ENCODE data around the gene ULK2. TPM values are rescaled to one million over a fixed set of nuclear protein-coding genes. Genes with fewer than 3 reads are reported as not detected.
"Not testable (repeated sequence)": the region's sequence is repeated elsewhere in the genome, so short reads cannot be mapped to it uniquely, and the experiment has no call there.

The ULK2 gene
- total RNA-seq, 2 donors from 2014 or later = 14.2 to 14.6 TPM

- intact Hi-C loops (cut with DNase I) = no loop called here
- no peak for ATAC-seq
- no peak for DNase-seq
These were observed 6.5 kb upstream of the ULK2 start for GRCh38 chr17:19874256-19874655.

DNA sequence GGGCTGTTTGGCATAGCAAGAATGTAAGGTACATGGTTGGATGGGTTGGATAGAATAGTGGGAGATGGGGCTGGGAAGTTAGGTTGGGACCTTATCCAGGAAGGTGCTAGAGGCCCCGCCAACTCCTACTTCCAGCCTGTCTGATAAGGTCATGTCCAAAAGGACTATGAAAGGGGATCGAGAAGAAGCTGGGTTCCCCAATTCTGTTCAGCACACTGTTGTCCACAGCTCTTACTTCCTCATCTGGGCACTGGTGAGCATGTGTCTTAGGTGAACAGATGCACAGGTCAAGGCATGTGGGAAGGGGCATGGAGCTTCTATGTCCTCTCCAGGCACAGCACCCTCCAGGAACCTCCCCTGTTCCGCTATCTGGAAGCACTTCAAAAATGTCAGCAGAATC is 5.6 kb upstream of the ULK2 start:
- intact Hi-C loops (cut with DNase I) = no loop called here
- ATAC-seq (no peak), DNase-seq (no peak)

- no peak for DNase-seq
- peak in 1 of 2 donors; percentile 32 for ATAC-seq
- intact Hi-C loops (cut with DNase I) = no loop called here
These were observed 301 bp upstream of the ULK2 start for GRCh38 chr17:19868079-19868395.

- DNase-seq (peak; percentile 75), ATAC-seq (peak; percentile 65 to 84)
- intact Hi-C loops (cut with DNase I) = no loop called here
These were observed 732 bp downstream of the ULK2 start for GRCh38 chr17:19867079-19867328.

GRCh38 chr17:19865021-19865420 is 2.7 kb downstream of the ULK2 start:
- DNase-seq (no peak), ATAC-seq (no peak)
- intact Hi-C loops (cut with DNase I) = no loop called here

GRCh38 chr17:19860647-19861177 is 7.0 kb downstream of the ULK2 start:
- intact Hi-C loops (cut with DNase I); DNase-seq; ATAC-seq: not testable (repeated sequence)

GRCh38 chr17:19857640-19858039 is 10.1 kb downstream of the ULK2 start:
- no peak for DNase-seq
- ATAC-seq = no peak
- intact Hi-C loops (cut with DNase I) = no loop called here

DNA sequence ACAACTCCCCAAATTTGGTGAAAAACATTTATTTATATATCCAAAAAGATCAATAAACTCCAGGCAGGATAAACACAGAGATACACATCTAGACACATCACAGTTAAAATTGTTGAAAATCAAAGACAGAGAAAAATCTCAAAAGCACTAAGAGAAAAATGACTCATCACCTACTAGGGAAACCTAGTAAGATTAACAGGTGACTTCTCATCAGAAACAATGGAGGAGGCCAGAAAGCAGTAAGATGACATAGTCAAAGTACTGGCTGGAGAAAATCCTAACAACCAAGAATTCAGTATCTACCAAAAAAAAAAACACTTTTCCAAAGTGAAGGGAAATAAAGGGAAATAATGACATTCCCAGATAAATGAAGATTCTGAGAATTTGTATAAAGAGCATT is 33.8 kb downstream of the ULK2 start:
- intact Hi-C loops (cut with DNase I) = no loop called here
- DNase-seq (no peak), ATAC-seq (no peak)

DNA sequence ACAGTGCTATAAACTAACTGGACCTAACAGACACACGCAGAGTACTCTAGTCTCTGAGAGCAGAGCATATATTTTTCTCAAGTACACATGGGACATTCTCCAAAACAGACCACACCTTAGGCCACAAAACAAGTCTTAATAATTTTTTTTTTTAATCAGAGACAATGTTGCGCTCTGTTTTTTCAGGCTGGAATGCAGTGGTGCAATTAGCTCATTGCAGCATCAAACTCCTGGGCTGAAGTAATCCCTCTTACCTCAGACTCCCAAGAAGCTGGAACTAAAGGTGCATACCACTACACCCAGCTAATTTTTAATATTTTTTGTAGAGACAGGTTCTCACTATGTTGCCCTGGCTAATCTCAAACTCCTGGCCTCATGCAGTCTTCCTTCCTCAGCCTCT is 37.7 kb downstream of the ULK2 start:
- ATAC-seq (no peak), DNase-seq (no peak)
- intact Hi-C loops (cut with DNase I) = no loop called here

GRCh38 chr17:19812407-19812806 is 55.3 kb downstream of the ULK2 start:
- no peak for DNase-seq
- intact Hi-C loops (cut with DNase I) = no loop called here
- no peak for ATAC-seq

- ATAC-seq (no peak), DNase-seq (no peak)
- intact Hi-C loops (cut with DNase I) = no loop called here
These were observed 62.7 kb downstream of the ULK2 start for GRCh38 chr17:19805006-19805405.

DNA sequence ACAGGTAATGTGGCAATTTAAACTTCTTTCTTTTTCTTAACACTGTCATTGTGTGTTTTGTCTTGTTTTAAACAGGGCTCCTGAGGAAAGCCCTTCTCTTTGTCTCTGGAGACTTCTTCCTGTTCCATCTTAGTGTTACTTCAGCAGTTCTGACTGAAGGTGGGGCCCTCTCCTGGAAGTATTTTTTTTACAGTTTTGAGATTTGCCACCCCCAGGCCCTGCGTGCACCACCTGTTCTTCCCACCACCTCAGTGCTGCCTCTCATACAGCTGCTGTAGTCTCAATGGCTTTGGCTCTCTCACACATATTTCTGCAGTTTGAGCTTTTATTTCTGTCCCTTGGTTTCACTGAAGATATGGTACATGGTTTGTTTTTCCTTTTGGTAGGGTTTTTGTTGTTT is 67.2 kb downstream of the ULK2 start:
- ATAC-seq = no peak
- no peak for DNase-seq
- intact Hi-C loops (cut with DNase I) = no loop called here

GRCh38 chr17:19799796-19800195 is 67.9 kb downstream of the ULK2 start:
- ATAC-seq (no peak), DNase-seq (no peak)
- intact Hi-C loops (cut with DNase I) = no loop called here

- intact Hi-C loops (cut with DNase I) = no loop called here
- DNase-seq = no peak
- ATAC-seq = no peak
These were observed 71.3 kb downstream of the ULK2 start for GRCh38 chr17:19796457-19796856.

GRCh38 chr17:19791918-19792550 is 75.7 kb downstream of the ULK2 start:
- intact Hi-C loops (cut with DNase I) = no loop called here
- DNase-seq (no peak), ATAC-seq (no peak)

DNA sequence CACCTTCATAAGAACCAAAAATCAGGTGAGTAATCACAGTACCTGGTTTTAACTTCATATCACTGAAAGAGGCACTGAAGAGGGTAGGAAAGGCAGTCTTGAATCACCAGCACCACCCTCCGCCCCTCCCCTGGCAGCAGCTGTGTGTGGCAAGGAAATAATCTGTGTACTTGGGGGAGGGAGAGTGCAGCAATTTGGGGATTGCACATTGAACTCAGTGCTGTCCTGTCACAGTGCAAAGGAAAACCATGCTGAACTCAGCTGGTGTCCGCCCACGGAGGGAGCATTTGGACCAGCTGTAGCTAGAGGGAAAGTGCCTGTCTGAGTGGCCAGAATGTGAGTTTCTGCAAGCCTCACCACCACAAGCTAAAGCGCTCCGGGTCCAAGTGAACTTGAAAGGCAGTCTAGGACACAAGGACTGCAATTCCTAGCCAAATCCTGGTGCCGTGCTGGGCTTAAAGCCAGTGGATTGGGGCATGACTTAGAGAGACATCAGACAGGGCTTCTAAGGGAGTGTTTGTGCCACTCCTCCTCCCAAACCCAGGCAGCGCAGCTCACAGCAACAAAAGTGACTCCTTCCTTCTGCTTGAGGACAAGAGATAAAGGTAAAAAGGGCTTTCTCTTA is 79.9 kb downstream of the ULK2 start:
- ATAC-seq = no peak
- intact Hi-C loops (cut with DNase I) = no loop called here

GRCh38 chr17:19785854-19786253 is 81.9 kb downstream of the ULK2 start:
- ATAC-seq (no peak), DNase-seq (no peak)
- intact Hi-C loops (cut with DNase I) = no loop called here

More for the DNA sequence above, 79.9 kb downstream of the ULK2 start:
- no peak for DNase-seq

GRCh38 chr17:19781488-19782458 is 86.0 kb downstream of the ULK2 start:
- ATAC-seq (no peak), DNase-seq (no peak)
- intact Hi-C loops (cut with DNase I) = no loop called here

GRCh38 chr17:19780846-19781245 is 86.9 kb downstream of the ULK2 start:
- no peak for DNase-seq
- intact Hi-C loops (cut with DNase I) = no loop called here
- ATAC-seq = no peak

- ATAC-seq (no peak), DNase-seq (no peak)
- intact Hi-C loops (cut with DNase I) = no loop called here
These were observed 94.2 kb downstream of the ULK2 start for GRCh38 chr17:19773534-19773933.

Measured in left cardiac atrium (tissue), 4 donors.